ENCODE measurements around the gene UBL4A.

Gene UBL4A

GRCh38 chrX:154495472-154495922 is 9.1 kb upstream of the UBL4A start:
- DNase-seq (ENCODE audit: low read depth) = no peak
- no peak for TF ChIP-seq CTCF (IDR thresholded peaks at IDR 0.05; ENCODE audit: insufficient read depth, low read depth, low read length, missing control alignments)

GRCh38 chrX:154494715-154495114 is 8.3 kb upstream of the UBL4A start:
- DNase-seq (ENCODE audit: low read depth) = no peak
- no peak for TF ChIP-seq CTCF (IDR thresholded peaks at IDR 0.05; ENCODE audit: insufficient read depth, low read depth, low read length, missing control alignments)
- H3K4me3 ChIP-seq (ENCODE audit: low read length) = no peak overlapping the region

More at GRCh38 chrX:154495472-154495922, 9.1 kb upstream of the UBL4A start:
- no peak overlapping the region for H3K4me3 ChIP-seq (ENCODE audit: low read length)

GRCh38 chrX:154490414-154491083 is 4.1 kb upstream of the UBL4A start, which contains the start of gene SLC10A3:
Gene SLC10A3 (minus strand): TSS chrX:154490629. CDS start chrX:154488940, 1,689 bp downstream.
- TF ChIP-seq CTCF (IDR thresholded peaks at IDR 0.05; ENCODE audit: insufficient read depth, low read depth, low read length, missing control alignments) = no peak
- peak; percentile 93 for DNase-seq (ENCODE audit: low read depth)
- H3K4me3 ChIP-seq (ENCODE audit: low read length) = peak within 1 kb of the TSS; percentile 69

GRCh38 chrX:154490021-154490413 is 3.6 kb upstream of the UBL4A start:
- peak; percentile 18 for DNase-seq (ENCODE audit: low read depth)
- peak overlapping the region; percentile 60 for H3K4me3 ChIP-seq (ENCODE audit: low read length)
- no peak for TF ChIP-seq CTCF (IDR thresholded peaks at IDR 0.05; ENCODE audit: insufficient read depth, low read depth, low read length, missing control alignments)

- DNase-seq (ENCODE audit: low read depth) = no peak
- peak overlapping the region; percentile 60 for H3K4me3 ChIP-seq (ENCODE audit: low read length)
- no peak for TF ChIP-seq CTCF (IDR thresholded peaks at IDR 0.05; ENCODE audit: insufficient read depth, low read depth, low read length, missing control alignments)
Observed at GRCh38 chrX:154489182-154489581, 2.8 kb upstream of the UBL4A start.

- no peak for DNase-seq (ENCODE audit: low read depth)
- no peak overlapping the region for H3K4me3 ChIP-seq (ENCODE audit: low read length)
- no peak for TF ChIP-seq CTCF (IDR thresholded peaks at IDR 0.05; ENCODE audit: insufficient read depth, low read depth, low read length, missing control alignments)
Observed at GRCh38 chrX:154488336-154489075, 2.1 kb upstream of the UBL4A start.

Measured in epithelial cell of esophagus (primary cell).